ENCODE measurements around the gene PGBD5. TPM values are rescaled to one million over a fixed set of nuclear protein-coding genes. Genes with fewer than 3 reads are reported as not detected.

Gene PGBD5
- total and polyA plus RNA-seq, 2 of the 13 experiments (the other 11 are each of a cell fraction or from before 2014, with no cell fraction given) = 0.04 to 0.13 TPM

- TF ChIP-seq ZNF12 (CRISPR knock-in tag; IDR thresholded peaks at IDR 0.05) (no peak), MAX (IDR thresholded peaks at IDR 0.05) (no peak), IRF1 (CRISPR knock-in tag; IDR thresholded peaks at IDR 0.05; ENCODE audit: low read depth) (no peak), TBX3 (IDR thresholded peaks at IDR 0.05; ENCODE audit: borderline replicate concordance) (no peak), NCOA2 (CRISPR knock-in tag; IDR thresholded peaks at IDR 0.05) (no peak), TGIF2 (CRISPR knock-in tag; IDR thresholded peaks at IDR 0.05) (no peak), RNF2 (conservative IDR thresholded peaks at IDR 0.05; ENCODE audit: low read depth) (no peak), CAMTA2 (CRISPR knock-in tag; IDR thresholded peaks at IDR 0.05; ENCODE audit: borderline replicate concordance) (no peak), MAZ (IDR thresholded peaks at IDR 0.05; ENCODE audit: borderline replicate concordance, low read depth, low read length) (no peak), MAZ (CRISPR knock-in tag; IDR thresholded peaks at IDR 0.05; ENCODE audit: low read depth) (no peak), NFE2 (CRISPR knock-in tag; IDR thresholded peaks at IDR 0.05) (no peak)
Observed at GRCh38 chr1:230328342-230329015, 97.7 kb downstream of the PGBD5 start (continued).

GRCh38 chr1:230327892-230328284 lies 98.2 kb downstream of the PGBD5 start:
- H3K79me2 ChIP-seq (ENCODE audit: insufficient read depth, low read length) = no peaks in the 10 kb centered on the region
- no peaks in the 10 kb centered on the region for H3K27me3 ChIP-seq (ENCODE audit: control insufficient read depth in 1 of 2, insufficient read depth in 2 of 2, low read length in 2 of 2)
- no peaks in the 10 kb centered on the region for H3K36me3 ChIP-seq (replicated peaks in 1 of 2; ENCODE audit: control insufficient read depth in 1 of 2, insufficient read depth in 2 of 2, low read length in 2 of 2)
- in situ Hi-C loops (cut with HindIII; ENCODE audit: extremely low pct_ligation_motif_present, low pct_unique_long_range_greater_than_20kb) = no loop called here
- BruUV-seq (replicated peaks) = no TSS peak
- ChIA-PET CTCF (ENCODE audit: low intra/inter-chr PET ratio, low total read pairs) (no interaction called here), POLR2A (no interaction called here)
- 78% methylated on average over 9 of the region's 9 CpGs for WGBS (ENCODE audit: low lambda C conversion rate)
- H3K4me2 ChIP-seq (ENCODE audit: low read depth, low read length) = no peak overlapping the region
- peaks cover 13% of the 10 kb centered on the region for H3K4me1 ChIP-seq (ENCODE audit: insufficient read depth, low read length)
- FAIRE-seq (no peak), DNase-seq (ENCODE audit: low spot score) (no peak), ATAC-seq (no peak)
- H4K20me1 ChIP-seq (ENCODE audit: insufficient read depth, low read length) = no peaks in the 10 kb centered on the region
- intact Hi-C loops (cut with micrococcal nuclease; ENCODE audit: unreplicated experiment) = no loop called here
- H3K27ac ChIP-seq (ENCODE audit: extremely low read length, insufficient read depth, low read length) = no peak overlapping the region
- no peak overlapping the region for H2AFZ ChIP-seq (ENCODE audit: low read length)
- H3K4me3 ChIP-seq (replicated peaks in 1 of 3; ENCODE audit: insufficient read depth in 1 of 3, low read depth in 2 of 3, low read length in 3 of 3) = no peak overlapping the region
- no peaks in the 10 kb centered on the region for H3K9me3 ChIP-seq (ENCODE audit: low read length)
- H3K9ac ChIP-seq (ENCODE audit: insufficient read depth, low read depth, low read length) = no peak overlapping the region
- TF ChIP-seq ZNF614 (CRISPR knock-in tag; IDR thresholded peaks at IDR 0.05; ENCODE audit: borderline replicate concordance) = no peak
- no peak for TF ChIP-seq GMEB2 (CRISPR knock-in tag; IDR thresholded peaks at IDR 0.05; ENCODE audit: low read depth)
- no peak for TF ChIP-seq ZNF414 (CRISPR knock-in tag; IDR thresholded peaks at IDR 0.05)
- no peak for TF ChIP-seq HOXA3 (CRISPR knock-in tag; IDR thresholded peaks at IDR 0.05)
- TF ChIP-seq ZNF350 (CRISPR knock-in tag; IDR thresholded peaks at IDR 0.05; ENCODE audit: borderline replicate concordance, low read depth) = no peak
- TF ChIP-seq SCMH1 (CRISPR knock-in tag; IDR thresholded peaks at IDR 0.05; ENCODE audit: borderline replicate concordance) = no peak
- no peak for TF ChIP-seq TFDP1 (CRISPR knock-in tag; IDR thresholded peaks at IDR 0.05; ENCODE audit: borderline replicate concordance)
